H1 (cell line): ENCODE data around the gene CAPN6. TPM values are rescaled to one million over a fixed set of nuclear protein-coding genes. Genes with fewer than 3 reads are reported as not detected.

Experiments used
- CTCF ChIA-PET: fragments of 300-600 bp; sonication (Branson Sonifier 250); formaldehyde crosslinking; loops from one replicate; lab custom pipeline; 2021; ENCODE audit not compliant: partially characterized antibody; lab: Charles Lee
- POLR2A ChIA-PET: fragments of 300-600 bp; sonication (Branson Sonifier 250); formaldehyde crosslinking; loops from one replicate; lab custom pipeline; 2021; ENCODE audit warnings: inconsistent platforms; ENCODE audit not compliant: partially characterized antibody; lab: Charles Lee
- DNase-seq, 2 experiments: peaks; one replicate each; pipeline versions ENCODE4 v3.0.0 to v3.0.0-alpha.2; 2010 to 2022; ENCODE audit warnings: low spot score in 2 of 2, low read depth in 1 of 2, mixed read lengths in 1 of 2
- FAIRE-seq: peaks from 2 replicates; lab custom pipeline; 2011; peaks lifted over from hg19 to GRCh38; lab: Jason Lieb, UNC
- H2AFZ ChIP-seq: 2 replicates; pipeline ENCODE4 v1.8.1; 2012; ENCODE audit warnings: low read length, inconsistent platforms
- H2AK5ac ChIP-seq: 2 replicates; pipeline ENCODE4 v1.6.1; 2013; ENCODE audit warnings: low read depth, low read length
- H2BK120ac ChIP-seq: replicated peaks from 2 replicates; pipeline ENCODE3; 2013; ENCODE audit warnings: low read depth, low read length, inconsistent platforms
- H2BK12ac ChIP-seq: 2 replicates; pipeline ENCODE4 v1.6.1; 2013; ENCODE audit warnings: low read depth, low read length
- H2BK15ac ChIP-seq: 2 replicates; pipeline ENCODE4 v1.6.1; 2013; ENCODE audit warnings: low read length
- H2BK20ac ChIP-seq: 2 replicates; pipeline ENCODE4 v1.6.1; 2013; ENCODE audit warnings: low read length
- H2BK5ac ChIP-seq: 2 replicates; pipeline ENCODE4 v1.6.1; 2013; ENCODE audit warnings: low read depth, low read length
- H3K14ac ChIP-seq: 2 replicates; pipeline ENCODE4 v1.6.1; 2013; ENCODE audit warnings: inconsistent platforms; ENCODE audit not compliant: insufficient read length
- H3K18ac ChIP-seq: 2 replicates; pipeline ENCODE4 v1.6.1; 2013; ENCODE audit warnings: low read length; ENCODE audit errors: extremely low read depth
- H3K23ac ChIP-seq: 2 replicates; pipeline ENCODE4 v1.6.1; 2013; ENCODE audit warnings: inconsistent platforms; ENCODE audit not compliant: insufficient read length
- H3K23me2 ChIP-seq: 2 replicates; pipeline ENCODE4 v1.6.1; 2013; ENCODE audit warnings: low read depth, low read length
- H3K27ac ChIP-seq: 2 replicates; pipeline ENCODE4 v1.6.1; 2011; ENCODE audit warnings: low read depth, low read length, inconsistent platforms
- H3K27me3 ChIP-seq, 4 experiments: replicated peaks in 1 of 4; 1 replicate in 1 of 4; 2 replicates in 3 of 4; pipeline versions ENCODE4 v1.6.1 to v1.8.1; 2011 to 2013; ENCODE audit warnings: low read length in 3 of 4, mild to moderate bottlenecking in 3 of 4, inconsistent platforms in 2 of 4, mixed read lengths in 2 of 4, moderate library complexity in 1 of 4; ENCODE audit not compliant: control insufficient read depth in 3 of 4, insufficient read depth in 3 of 4; ENCODE audit errors: extremely low read depth in 1 of 4
- H3K36me3 ChIP-seq, 4 experiments: 2 replicates each; pipeline versions ENCODE4 v1.6.1 to v1.8.1; 2011 to 2013; ENCODE audit warnings: mild to moderate bottlenecking in 4 of 4, low read length in 3 of 4, moderate library complexity in 2 of 4, control low read depth in 1 of 4, inconsistent platforms in 1 of 4; ENCODE audit not compliant: insufficient read depth in 4 of 4, control insufficient read depth in 2 of 4
- H3K4ac ChIP-seq: replicated peaks from 2 replicates; pipeline ENCODE3; 2013; ENCODE audit warnings: low read length, low read depth, mixed read lengths, inconsistent platforms; ENCODE audit not compliant: insufficient read length
- H3K4me1 ChIP-seq, 4 experiments: replicated peaks in 1 of 4; 1 replicate in 1 of 4; 2 replicates in 3 of 4; pipeline versions ENCODE4 v1.6.1 to v1.8.1; 2011 to 2013; ENCODE audit warnings: low read length in 3 of 4, inconsistent platforms in 2 of 4, mixed read lengths in 1 of 4; ENCODE audit not compliant: insufficient read depth in 4 of 4, control insufficient read depth in 3 of 4
- H3K4me2 ChIP-seq, 2 experiments: 2 replicates each; pipeline versions ENCODE4 v1.6.1 to v1.8.1; 2011 to 2013; ENCODE audit warnings: low read depth in 2 of 2, low read length in 2 of 2, control low read depth in 1 of 2, inconsistent platforms in 1 of 2, mild to moderate bottlenecking in 1 of 2; ENCODE audit not compliant: insufficient read depth in 1 of 2
- H3K4me3 ChIP-seq, 4 experiments: fragments of 200-600, 300-600 bp in 1 of 4; sonication (generic), shearing (Covaris generic), sonication (Bioruptor Twin) in 1 of 4; 2 replicates each; pipeline versions ENCODE4 v1.5.1 to v1.8.1; 2011 to 2016; ENCODE audit warnings: low read length in 4 of 4, low read depth in 3 of 4, control low read depth in 2 of 4, inconsistent platforms in 2 of 4, mild to moderate bottlenecking in 2 of 4, mixed read lengths in 1 of 4, moderate library complexity in 1 of 4; ENCODE audit not compliant: insufficient read depth in 2 of 4; ENCODE audit errors: extremely low read depth in 1 of 4
- H3K56ac ChIP-seq: replicated peaks from 2 replicates; pipeline ENCODE3; 2013; ENCODE audit warnings: low read depth, mild to moderate bottlenecking, mixed read lengths, low read length, inconsistent platforms; ENCODE audit not compliant: insufficient read length
- H3K79me1 ChIP-seq: 2 replicates; pipeline ENCODE4 v1.6.1; 2013; ENCODE audit warnings: low read depth, low read length, control low read depth
- H3K79me2 ChIP-seq, 2 experiments: 2 replicates each; pipeline versions ENCODE4 v1.6.1 to v1.8.1; 2012 to 2013; ENCODE audit warnings: low read length in 2 of 2, mild to moderate bottlenecking in 2 of 2, inconsistent platforms in 1 of 2; ENCODE audit not compliant: insufficient read depth in 2 of 2, control insufficient read depth in 1 of 2
- H3K9ac ChIP-seq, 4 experiments: replicated peaks in 1 of 4; 1 replicate in 1 of 4; 2 replicates in 3 of 4; pipeline versions ENCODE4 v1.6.1 to v1.8.1; 2011 to 2013; ENCODE audit warnings: low read depth in 3 of 4, low read length in 3 of 4, control low read depth in 2 of 4, mild to moderate bottlenecking in 2 of 4, moderate library complexity in 2 of 4, inconsistent platforms in 1 of 4; ENCODE audit errors: extremely low read depth in 1 of 4
- H3K9me3 ChIP-seq, 2 experiments: 2 replicates each; pipeline versions ENCODE4 v1.6.1 to v1.8.1; 2012 to 2013; ENCODE audit warnings: mild to moderate bottlenecking in 2 of 2, moderate library complexity in 2 of 2, control low read depth in 1 of 2, inconsistent platforms in 1 of 2, low read depth in 1 of 2, low read length in 1 of 2, mixed read lengths in 1 of 2; ENCODE audit not compliant: insufficient read depth in 2 of 2
- H4K20me1 ChIP-seq, 2 experiments: replicated peaks in 1 of 2; 2 replicates each; pipeline versions ENCODE3 to v1.8.1; 2011 to 2013; ENCODE audit warnings: inconsistent platforms in 2 of 2, low read length in 2 of 2, mild to moderate bottlenecking in 1 of 2; ENCODE audit not compliant: insufficient read depth in 2 of 2, control insufficient read depth in 1 of 2
- H4K5ac ChIP-seq: 2 replicates; pipeline ENCODE4 v1.6.1; 2013; ENCODE audit warnings: low read length, low read depth, mixed read lengths, inconsistent platforms; ENCODE audit not compliant: insufficient read length
- H4K8ac ChIP-seq: 2 replicates; pipeline ENCODE4 v1.8.0; 2013; ENCODE audit warnings: mild to moderate bottlenecking, moderate library complexity, low read length, inconsistent platforms; ENCODE audit not compliant: insufficient read depth; ENCODE audit errors: extremely low read depth
- H4K91ac ChIP-seq: replicated peaks from 2 replicates; pipeline ENCODE3; 2013; ENCODE audit warnings: low read length, mixed read lengths, inconsistent platforms; ENCODE audit not compliant: insufficient read length
- ASH2L ChIP-seq: fragments of 200-600, 300-600 bp; sonication (generic); IDR thresholded peaks from one replicate; pipeline ENCODE4 v1.7.1; 2017; ENCODE audit warnings: low read length
- EP300 ChIP-seq, 2 experiments: IDR thresholded peaks; 1 replicate in 1 of 2; 2 replicates in 1 of 2; pipeline ENCODE4 v1.6.1; 2011 to 2012; ENCODE audit warnings: low read depth in 2 of 2, low read length in 2 of 2, mild to moderate bottlenecking in 2 of 2, borderline replicate concordance in 1 of 2, inconsistent platforms in 1 of 2, moderate library complexity in 1 of 2
- GTF2F1 ChIP-seq: IDR thresholded peaks from 2 replicates; pipeline ENCODE4 v1.6.1; 2012; ENCODE audit warnings: low read depth, low read length, improper control_type of control experiment, borderline replicate concordance
- HDAC2 ChIP-seq, 2 experiments: fragments of 300-600 bp in 1 of 2; sonication (generic) in 1 of 2; IDR thresholded peaks; 2 replicates each; pipeline ENCODE4 v1.6.1; 2011 to 2012; ENCODE audit warnings: low read depth in 2 of 2, low read length in 2 of 2, mild to moderate bottlenecking in 2 of 2, moderate library complexity in 2 of 2, borderline replicate concordance in 1 of 2, inconsistent platforms in 1 of 2
- RFX5 ChIP-seq: IDR thresholded peaks from 2 replicates; pipeline ENCODE4 v1.6.1; 2011; ENCODE audit warnings: low read depth, low read length, improper control_type of control experiment, borderline replicate concordance
- RNF2 ChIP-seq: fragments of 200-900, 300-1000 bp; sonication (generic); IDR thresholded peaks from 2 replicates; pipeline ENCODE4 v1.7.1; 2016; ENCODE audit warnings: borderline replicate concordance, low read depth, mild to moderate bottlenecking, antibody characterized with exemption, low read length; ENCODE audit not compliant: poor library complexity, severe bottlenecking; ENCODE audit errors: missing control alignments
- RXRA ChIP-seq: IDR thresholded peaks from 2 replicates; pipeline ENCODE4 v1.6.1; 2011; ENCODE audit warnings: low read depth, mild to moderate bottlenecking, low read length, moderate library complexity; ENCODE audit not compliant: insufficient read depth
- SP1 ChIP-seq: IDR thresholded peaks from 2 replicates; pipeline ENCODE4 v1.6.1; 2011; ENCODE audit warnings: low read depth, low read length
- TAF1 ChIP-seq: IDR thresholded peaks from 2 replicates; pipeline ENCODE4 v1.6.1; 2011; ENCODE audit warnings: mild to moderate bottlenecking, low read depth, low read length
- TAF7 ChIP-seq: optimal IDR thresholded peaks from 2 replicates; pipeline ENCODE3; 2011; ENCODE audit warnings: low read depth, mild to moderate bottlenecking, inconsistent platforms, low read length, moderate library complexity, borderline replicate concordance
- TCF12 ChIP-seq: IDR thresholded peaks from 2 replicates; pipeline ENCODE4 v1.6.1; 2011; ENCODE audit warnings: low read depth, mild to moderate bottlenecking, low read length
- ZNF274 ChIP-seq: IDR thresholded peaks from 2 replicates; pipeline ENCODE4 v1.7.0; 2012; ENCODE audit warnings: low read length, borderline replicate concordance; ENCODE audit errors: extremely low read depth
- WGBS, 2 experiments: shearing (Covaris generic) in 1 of 2; methylation state at CpG; one replicate each; pipeline versions ENCODE4 v1.1.6 to v1.1.7; 2013 to 2015; ENCODE audit warnings: low lambda C conversion rate in 2 of 2, mixed read lengths in 2 of 2, inconsistent platforms in 1 of 2, low coverage in 1 of 2, missing lambda C conversion rate in 1 of 2; ENCODE audit not compliant: insufficient replicate concordance in 2 of 2, insufficient coverage in 1 of 2, insufficient read length in 1 of 2; ENCODE audit errors: extremely low coverage in 1 of 2, missing lambda C conversion rate in 1 of 2; 5-methylcytosine and 5-hydroxymethylcytosine counted together
- polyA plus RNA-seq, 7 experiments: library from polyadenylated mRNA; depleted of rRNA in 3 of 7; stranded (reverse) in 5 of 7; unstranded in 2 of 7; fragments of >200 nt in 5 of 7; fragments of 200-250 nt in 2 of 7; gene quantifications; 1 replicate in 5 of 7; 2 replicates in 1 of 7; 4 replicates in 1 of 7; pipeline versions ENCODE4 v1.2.1 to v1.2.3, GENCODE V29; 2011 to 2013; ENCODE audit warnings: missing spikeins in 2 of 7, mixed read lengths in 2 of 7
- total RNA-seq: library from RNA; stranded (reverse); fragmentation: NEBNext Ultra II Directional; extraction: Animal tissue kit (Norgen Biotek cat#: 25700); gene quantifications from 2 replicates; pipeline ENCODE4 v1.2.1, GENCODE V29; 2021

The CAPN6 gene
- total and polyA plus RNA-seq, 2 of the 8 experiments (the other 6 are each of a cell fraction or from before 2014, with no cell fraction given): 5.3 to 10.6 TPM

DNA sequence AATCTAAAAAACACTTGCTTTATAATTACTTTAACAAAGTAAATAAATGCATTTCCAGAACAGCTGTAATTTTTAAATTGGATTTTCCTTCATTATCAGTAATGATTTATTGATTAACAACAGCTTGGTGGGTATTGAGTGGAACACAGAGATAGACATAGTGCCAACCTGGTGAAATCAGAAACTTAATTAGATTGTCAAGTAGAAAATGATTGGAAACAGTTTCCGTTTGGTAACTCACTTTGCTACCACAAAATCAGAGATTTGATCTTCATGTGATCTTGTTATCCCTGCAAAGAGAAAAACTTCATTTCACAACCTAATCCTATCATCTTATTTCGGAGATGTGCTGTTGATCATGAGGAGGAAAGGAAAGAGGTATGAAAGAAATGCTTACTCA lies 70.8 kb downstream of the CAPN6 start:
- no peaks in the 10 kb centered on the region for H3K23me2 ChIP-seq
- no peak overlapping the region for H2AK5ac ChIP-seq
- CTCF ChIA-PET: no interaction called here
- H3K4me2 ChIP-seq: no peak overlapping the region
- no peak overlapping the region for H3K23ac ChIP-seq
- H4K5ac ChIP-seq: no peak overlapping the region
- no peaks in the 10 kb centered on the region for H3K9me3 ChIP-seq
- no peak overlapping the region for H2AFZ ChIP-seq
- no peak overlapping the region for H3K4me3 ChIP-seq
- H4K91ac ChIP-seq: no peak overlapping the region
- H2BK5ac ChIP-seq: no peak overlapping the region
- H4K8ac ChIP-seq: no peak overlapping the region
- no peaks in the 10 kb centered on the region; a peak in 1 of 7 replicates for H3K4me1 ChIP-seq
- TF ChIP-seq ASH2L (no peak), EP300 (IDR thresholded peaks at IDR 0.05; ENCODE audit: borderline replicate concordance in 1 of 2, low read depth in 2 of 2, low read length in 2 of 2) (no peak), TCF12 (no peak), HDAC2 (IDR thresholded peaks at IDR 0.05; ENCODE audit: borderline replicate concordance in 1 of 2, low read depth in 2 of 2, low read length in 2 of 2) (no peak), GTF2F1 (no peak), RNF2 (no peak), RXRA (no peak), TAF7 (no peak), ZNF274 (no peak), TAF1 (no peak), SP1 (no peak), RFX5 (no peak)
- TF ChIP-seq, all 59 proteins: peak for 0
- no peak overlapping the region for H3K14ac ChIP-seq
- no peak overlapping the region for H3K56ac ChIP-seq
- H2BK15ac ChIP-seq: no peak overlapping the region
- no peaks in the 10 kb centered on the region for H3K36me3 ChIP-seq
- POLR2A ChIA-PET: no interaction called here
- H3K18ac ChIP-seq: no peak overlapping the region
- no peak overlapping the region for H3K27ac ChIP-seq
- H3K79me2 ChIP-seq: no peaks in the 10 kb centered on the region
- no peak overlapping the region for H3K4ac ChIP-seq
- DNase-seq (no peak), FAIRE-seq (no peak)
- 95% methylated on average over 2 of the region's 2 CpGs; no CpG with 5 or more reads in 1 of the 2 experiments for WGBS, 2 experiments
- H3K79me1 ChIP-seq: no peaks in the 10 kb centered on the region
- no peak overlapping the region for H2BK120ac ChIP-seq
- no peak overlapping the region for H3K9ac ChIP-seq
- no peak overlapping the region for H2BK12ac ChIP-seq
- H3K27me3 ChIP-seq: no peaks in the 10 kb centered on the region
- H2BK20ac ChIP-seq: no peak overlapping the region
- no peaks in the 10 kb centered on the region for H4K20me1 ChIP-seq
